GM18498 (cell line): ENCODE results near the gene TRIM74.
"Not testable (repeated sequence)": the region's sequence is repeated elsewhere in the genome, so short reads cannot be mapped to it uniquely, and the experiment has no call there.

ENCODE experiments used
- ATAC-seq: cut with Tn5 transposase; IDR thresholded peaks from one replicate; pipeline ENCODE4 v1.9.1; 2021; ENCODE audit warnings: mild to moderate bottlenecking, moderate library complexity; ENCODE audit not compliant: unreplicated experiment

The TRIM74 gene

DNA sequence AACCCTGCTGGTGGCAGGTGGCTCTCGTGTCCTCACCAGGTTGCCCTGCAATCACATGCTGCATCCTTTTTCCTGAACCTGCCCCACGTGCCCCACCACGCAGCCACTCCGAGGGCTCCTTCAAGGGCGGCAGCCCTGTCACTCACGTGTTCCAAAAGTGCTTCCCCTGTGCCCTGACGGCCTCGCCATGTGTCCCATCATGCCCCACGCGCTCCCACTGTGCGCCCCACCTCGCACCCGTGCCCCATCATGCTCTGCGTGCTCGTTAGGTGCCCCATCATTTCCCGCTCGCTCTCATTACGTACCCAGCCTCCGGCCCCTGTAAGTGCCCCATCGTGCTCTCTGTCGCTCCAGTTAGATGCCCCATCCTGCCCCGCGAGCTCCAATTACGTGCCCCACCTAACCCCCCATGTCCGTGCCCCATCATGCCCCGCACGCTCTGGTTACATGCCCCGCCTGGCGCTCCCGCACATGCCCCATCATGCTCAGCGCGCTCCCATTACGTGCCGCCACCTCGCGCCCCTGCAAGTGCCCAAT is at the start of gene TRIM74:
Gene TRIM74, minus strand, starts transcription at position 487 of the 537 bp plus-strand sequence. CDS start 3,309 bp downstream, outside the sequence.
- not testable (repeated sequence) for ATAC-seq

DNA sequence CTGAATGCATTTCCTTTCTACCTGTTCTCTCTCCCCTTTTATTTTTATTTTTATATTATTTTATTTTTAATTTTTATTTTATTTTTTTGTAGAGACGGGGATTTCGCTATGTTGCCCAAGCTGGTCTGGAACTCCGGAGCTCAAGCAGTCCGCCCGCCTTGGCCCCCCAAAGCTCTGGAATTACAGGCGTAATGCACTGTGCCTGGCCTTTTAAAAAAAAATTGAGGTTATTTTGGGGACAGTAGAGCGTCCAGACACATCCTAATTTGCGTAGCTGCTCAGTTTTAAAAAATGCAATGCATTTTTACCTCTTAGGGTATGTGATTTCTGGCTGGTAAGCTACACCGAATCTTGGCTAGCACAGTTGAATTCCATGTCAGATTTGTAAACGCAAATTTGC is 37.2 kb upstream of the TRIM74 start:
- ATAC-seq: not testable (repeated sequence)

DNA sequence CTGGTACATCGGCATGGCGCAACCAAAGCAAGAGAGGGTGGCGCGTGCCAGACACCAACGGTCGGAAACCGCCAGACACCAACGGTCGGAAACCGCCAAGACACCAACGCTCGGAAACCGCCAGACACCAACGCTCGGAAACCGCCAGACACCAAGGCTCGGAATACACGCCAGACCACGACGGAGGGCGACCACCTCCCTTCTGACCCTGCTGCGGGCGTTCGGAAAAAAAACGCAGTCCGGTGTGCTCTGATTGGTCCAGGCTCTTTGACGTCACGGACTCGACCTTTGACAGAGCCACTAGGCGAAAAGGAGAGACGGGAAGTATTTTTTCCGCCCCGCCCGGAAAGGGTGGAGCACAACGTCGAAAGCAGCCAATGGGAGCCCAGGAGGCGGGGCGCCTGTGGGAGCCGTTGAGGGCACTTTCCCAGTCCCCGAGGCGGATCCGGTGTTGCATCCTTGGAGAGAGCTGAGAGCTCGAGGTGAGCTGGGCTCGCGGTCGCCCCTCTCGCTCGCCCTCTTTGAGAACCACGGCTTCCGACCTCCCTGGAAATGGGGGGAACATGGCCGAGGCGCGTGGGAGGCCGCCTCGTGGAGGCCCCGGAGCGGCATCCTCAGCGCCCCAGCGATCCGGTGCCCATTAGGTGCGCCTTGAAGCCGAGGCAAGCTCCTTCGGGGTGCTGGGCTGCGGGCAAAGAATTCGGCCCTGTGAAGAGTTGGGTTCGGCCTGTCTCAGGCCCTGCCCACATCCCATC is 36.6 kb upstream of the TRIM74 start:
- peak; percentile 81 for ATAC-seq

DNA sequence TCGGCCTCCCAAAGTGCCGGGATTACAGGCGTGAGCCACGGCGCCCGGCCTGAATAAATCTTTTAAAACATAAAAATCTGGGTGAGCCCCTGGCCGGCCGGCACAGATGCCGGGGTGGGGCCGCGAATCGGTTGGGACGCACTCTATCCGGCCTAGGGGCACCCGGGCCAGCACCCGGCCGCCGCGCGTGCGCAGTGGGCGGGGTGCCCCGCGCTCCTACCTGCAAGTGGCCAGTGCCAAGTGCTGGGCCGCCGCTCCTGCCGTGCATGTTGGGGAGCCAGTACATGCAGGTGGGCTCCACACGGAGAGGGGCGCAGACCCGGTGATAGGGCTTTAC is 36.1 kb upstream of the TRIM74 start:
- ATAC-seq: peak; percentile 79

DNA sequence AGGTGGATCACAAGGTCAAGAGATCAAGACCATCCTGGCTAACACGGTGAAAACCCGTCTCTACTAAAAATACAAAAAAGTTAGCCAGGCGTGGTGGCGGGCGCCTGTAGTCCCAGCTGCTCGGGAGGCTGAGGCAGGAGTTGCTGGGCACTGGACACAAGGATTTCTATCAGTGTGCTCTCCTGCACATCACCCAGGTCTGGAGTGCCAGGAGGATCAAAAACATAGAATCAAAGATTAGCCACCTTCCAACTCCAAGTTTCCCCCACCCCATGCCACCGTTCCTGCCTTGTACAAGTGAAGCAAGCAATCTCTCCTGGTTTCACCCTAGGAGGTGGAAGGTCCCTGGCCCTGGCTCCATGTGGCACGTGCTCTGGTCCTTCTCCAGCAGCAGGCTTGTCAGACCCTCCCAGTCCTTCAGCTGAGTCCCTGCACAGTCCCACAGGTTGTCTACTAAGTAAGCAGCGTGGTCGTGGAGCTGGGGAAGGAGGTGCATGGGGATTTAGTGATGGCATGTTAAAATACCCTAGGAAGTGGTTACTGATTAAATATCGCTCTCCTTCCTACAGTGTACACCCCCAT is 28.7 kb upstream of the TRIM74 start:
- ATAC-seq: not testable (repeated sequence)

DNA sequence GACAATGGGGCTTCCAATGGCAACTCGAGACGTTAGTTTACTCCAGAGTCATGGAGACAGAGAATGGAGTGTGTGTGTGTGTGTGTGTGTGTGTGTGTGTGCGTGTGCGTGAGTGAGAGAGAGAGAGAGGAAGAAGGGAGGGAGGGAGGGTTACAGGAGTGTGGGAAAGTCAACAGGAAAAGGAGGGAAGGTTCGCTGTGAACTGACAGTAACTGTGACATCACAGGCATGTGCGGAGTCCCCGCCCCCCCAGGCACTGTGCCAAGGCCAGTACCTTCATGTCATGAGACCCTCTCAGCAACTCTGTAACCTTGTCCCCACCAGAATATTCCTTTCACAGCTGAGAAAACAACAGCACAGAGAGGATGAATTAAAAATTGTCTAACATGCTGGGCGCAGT is 28.2 kb upstream of the TRIM74 start:
- not testable (repeated sequence) for ATAC-seq

DNA sequence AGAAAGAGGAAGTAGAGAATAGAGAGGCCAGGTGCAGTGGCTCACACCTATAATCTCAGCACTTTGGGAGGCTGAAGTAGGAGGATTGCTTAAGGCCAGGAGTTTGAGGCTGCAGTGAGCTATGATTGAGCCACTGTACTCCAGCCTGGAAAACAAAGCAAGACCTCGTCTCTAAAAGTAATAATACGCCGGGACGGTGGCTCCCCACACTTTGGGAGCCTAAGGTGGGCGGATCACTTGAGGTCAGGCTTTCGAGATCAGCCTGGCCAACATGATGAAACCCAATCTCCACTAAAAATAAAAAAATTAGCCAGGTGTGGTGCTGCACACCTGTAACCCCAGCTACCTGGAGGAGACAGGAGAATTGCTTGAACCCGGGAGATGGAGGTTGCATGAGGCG is 26.2 kb upstream of the TRIM74 start:
- not testable (repeated sequence) for ATAC-seq

DNA sequence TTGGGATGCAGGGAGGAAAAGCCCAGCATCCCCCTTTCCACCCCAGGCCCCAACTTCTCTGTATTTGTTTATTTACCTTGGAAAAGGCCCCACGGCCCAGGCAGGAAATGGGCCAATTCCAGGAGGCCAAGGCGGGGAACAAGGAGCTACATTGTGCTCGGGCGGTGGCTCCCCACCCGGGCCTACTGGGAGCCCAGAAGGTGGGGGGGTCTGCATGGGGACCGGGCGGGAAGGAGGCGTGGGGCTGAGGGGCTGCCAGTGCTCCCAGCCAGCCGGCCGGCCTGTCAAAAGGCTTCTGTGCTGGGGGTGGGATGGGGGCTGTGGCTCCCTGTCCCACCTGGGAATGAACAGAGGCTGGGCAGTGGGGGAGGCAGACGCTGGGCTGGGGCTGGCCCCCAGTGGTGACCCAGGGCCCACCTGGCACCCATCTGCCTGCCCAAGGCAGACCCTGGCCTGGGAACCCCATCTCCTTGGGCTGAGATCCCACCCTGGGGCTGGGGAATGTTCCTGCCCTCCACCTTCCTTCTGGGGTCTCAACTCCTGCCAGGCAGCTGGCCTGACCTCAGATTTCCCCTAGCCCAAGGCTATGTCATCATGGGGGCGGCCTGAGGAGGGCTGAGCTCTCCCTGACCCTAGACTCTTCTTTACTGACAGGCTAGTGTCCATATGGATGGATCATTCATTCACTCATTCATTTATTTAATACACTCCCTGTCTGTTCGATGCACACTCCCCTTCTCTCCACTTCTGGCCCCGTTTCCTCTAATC is 21.1 kb upstream of the TRIM74 start:
- not testable (repeated sequence) for ATAC-seq

DNA sequence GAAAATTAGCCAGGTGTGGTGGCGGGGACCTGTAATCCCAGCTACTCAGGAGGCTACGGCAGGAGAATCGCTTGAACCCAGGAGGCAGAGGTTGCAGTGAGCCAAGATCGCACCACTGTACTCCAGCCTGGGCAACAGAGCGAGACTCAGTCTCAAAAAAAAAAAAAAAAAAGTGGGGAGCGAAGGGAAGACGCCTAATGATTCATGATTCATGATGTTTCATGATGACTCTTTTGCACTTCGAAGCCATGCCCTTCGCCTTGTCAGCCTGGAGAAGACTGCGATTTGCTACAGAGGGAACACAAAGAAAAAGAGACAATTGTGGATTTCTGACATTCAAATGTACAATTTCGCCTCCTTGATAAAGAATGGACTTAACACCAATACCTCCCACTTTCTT is 12.8 kb upstream of the TRIM74 start:
- not testable (repeated sequence) for ATAC-seq

DNA sequence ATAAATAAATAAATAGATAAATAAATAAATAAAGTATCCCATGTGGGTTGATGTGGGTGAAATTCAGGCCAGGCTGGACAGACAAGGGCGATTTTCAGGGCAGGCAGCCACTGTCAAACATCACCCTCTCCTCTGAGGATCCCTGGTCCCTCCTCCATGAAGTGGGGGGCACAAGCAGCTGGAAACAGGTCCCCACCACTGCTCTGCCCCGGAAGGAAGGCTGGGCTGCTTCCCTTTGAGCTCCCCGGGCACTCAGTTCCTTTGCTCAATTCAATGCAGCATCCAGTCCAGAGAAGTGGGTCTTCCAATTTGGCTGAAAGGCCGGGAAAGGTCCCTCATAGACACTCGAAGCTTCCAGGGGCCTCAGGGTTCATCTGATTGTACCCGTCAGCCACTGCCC is 11.1 kb upstream of the TRIM74 start:
- ATAC-seq: not testable (repeated sequence)

DNA sequence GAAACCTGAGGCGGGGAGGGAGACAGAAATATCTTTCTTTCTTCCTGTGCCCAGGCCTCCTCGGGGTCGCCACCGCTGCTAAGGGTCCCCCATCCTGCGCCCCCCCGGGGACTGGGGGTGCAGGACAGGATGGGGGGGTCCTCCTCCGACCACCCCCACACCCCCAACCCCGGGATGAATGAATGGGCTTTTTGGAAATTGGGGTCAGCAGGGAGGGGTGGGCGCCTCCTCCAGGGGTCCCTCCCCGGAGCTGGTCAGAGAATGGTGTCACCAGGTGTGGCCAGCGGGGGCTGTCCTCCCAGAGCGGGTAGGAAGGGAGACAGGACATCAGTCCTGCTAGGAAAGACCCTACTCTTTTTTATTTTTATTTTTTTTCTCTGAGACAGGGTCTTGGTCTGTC is 7.2 kb upstream of the TRIM74 start:
- ATAC-seq: not testable (repeated sequence)

DNA sequence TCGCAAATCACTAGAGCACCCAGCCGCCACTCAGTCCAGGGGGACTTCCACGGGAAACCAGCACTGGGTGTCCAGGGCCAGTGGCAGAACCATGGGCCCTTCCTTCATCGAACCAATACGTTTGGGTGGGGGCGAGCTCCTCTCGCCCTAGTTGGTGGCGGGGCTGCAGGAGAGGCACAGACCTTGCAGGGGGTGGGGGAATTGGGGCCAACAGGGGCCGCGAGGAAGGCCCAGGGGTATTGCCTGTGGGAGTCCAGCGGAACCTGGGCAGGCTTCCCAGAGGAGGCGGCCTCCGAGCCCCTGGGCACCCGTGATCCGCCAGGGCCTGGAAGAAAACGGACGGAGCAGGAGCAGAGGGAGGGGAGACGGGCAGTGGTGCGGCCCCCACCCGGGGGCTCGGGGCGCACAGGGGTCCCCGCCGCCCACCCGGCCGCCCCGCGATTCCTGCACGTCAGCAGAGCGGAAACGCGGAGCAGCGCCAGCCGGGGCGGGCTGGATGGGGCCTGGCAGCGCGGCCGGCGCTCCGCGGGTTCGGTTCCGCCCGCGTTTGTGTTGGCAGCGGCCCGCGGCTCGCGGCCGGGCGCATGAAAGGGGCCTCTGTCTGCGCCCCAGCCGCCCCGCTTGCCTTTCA is 6.5 kb upstream of the TRIM74 start:
- ATAC-seq: not testable (repeated sequence)

DNA sequence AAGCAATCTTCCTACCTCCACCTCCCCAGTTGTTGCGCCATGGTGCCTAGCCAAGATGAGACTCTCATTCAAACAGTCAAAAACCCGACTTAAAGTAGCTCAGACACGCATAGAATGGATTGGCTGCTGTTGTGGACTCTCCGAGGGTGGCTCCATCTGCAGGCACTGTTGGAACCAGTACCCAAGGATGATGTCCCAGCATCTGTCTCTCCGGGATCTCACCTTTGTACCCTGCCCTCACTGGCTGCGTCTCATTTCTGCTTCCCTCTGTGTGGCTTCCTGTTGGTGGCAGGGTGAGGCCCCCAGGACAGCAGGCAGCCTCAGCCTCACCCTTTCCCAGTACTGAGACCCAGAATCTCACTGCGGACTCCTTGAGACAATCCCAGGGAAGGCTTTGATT is 5.5 kb upstream of the TRIM74 start:
- ATAC-seq: not testable (repeated sequence)

DNA sequence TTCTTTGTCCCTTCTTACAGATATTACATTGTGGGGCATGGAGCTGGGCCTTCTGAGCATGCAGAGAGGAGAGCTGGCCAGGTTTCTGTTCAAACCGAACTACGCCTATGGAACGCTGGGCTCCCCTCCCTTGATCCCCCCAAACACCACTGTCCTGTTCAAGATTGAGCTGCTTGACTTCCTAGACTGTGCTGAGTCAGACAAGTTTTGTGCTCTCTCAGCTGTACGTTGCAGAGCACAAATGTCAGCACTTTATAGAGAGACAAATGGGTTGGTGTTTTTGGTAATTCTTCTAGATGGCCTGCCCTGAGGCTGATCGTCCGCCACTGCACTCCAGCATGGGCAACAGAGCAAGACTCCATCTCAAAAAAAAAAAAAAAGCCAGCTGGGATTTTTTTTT is 2.2 kb upstream of the TRIM74 start:
- ATAC-seq: not testable (repeated sequence)

DNA sequence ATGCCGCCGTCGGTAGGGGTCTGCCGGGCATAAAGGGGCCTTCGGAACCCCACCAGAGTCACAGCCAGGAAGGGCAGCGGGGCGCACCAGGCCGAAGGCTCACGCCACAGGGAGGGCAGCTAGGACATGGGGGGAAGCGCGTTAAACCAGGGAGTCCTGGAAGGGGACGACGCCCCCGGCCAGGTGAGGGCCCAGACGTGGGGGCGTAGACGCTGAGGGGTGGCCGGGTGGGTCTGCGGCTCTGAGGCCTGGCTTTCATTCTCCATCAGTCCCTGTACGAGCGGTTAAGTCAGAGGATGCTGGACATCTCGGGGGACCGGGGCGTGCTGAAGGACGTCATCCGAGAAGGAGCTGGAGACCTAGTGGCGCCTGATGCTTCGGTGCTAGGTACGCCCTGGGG is 422 bp upstream of the TRIM74 start:
- ATAC-seq: not testable (repeated sequence)

DNA sequence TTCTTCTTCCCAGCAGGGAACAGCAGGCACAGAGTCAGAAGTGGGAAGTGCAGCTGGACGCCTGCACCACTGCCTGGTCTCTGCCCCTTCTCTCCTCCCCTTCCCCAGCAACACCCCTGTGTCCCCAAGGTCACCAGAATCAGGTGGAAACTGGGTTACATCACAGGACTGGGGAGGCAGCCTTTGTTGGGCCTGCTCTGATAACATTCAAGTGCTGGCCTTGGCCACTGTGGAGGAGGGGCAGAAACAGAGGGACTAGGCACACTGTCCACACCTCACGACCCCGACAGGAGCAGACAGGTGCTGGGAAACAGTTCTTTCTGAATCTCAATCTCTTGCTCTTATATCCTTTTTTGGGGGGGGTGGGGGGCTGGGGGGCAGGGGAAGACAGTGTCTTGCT is 2.4 kb downstream of the TRIM74 start:
- ATAC-seq: not testable (repeated sequence)

DNA sequence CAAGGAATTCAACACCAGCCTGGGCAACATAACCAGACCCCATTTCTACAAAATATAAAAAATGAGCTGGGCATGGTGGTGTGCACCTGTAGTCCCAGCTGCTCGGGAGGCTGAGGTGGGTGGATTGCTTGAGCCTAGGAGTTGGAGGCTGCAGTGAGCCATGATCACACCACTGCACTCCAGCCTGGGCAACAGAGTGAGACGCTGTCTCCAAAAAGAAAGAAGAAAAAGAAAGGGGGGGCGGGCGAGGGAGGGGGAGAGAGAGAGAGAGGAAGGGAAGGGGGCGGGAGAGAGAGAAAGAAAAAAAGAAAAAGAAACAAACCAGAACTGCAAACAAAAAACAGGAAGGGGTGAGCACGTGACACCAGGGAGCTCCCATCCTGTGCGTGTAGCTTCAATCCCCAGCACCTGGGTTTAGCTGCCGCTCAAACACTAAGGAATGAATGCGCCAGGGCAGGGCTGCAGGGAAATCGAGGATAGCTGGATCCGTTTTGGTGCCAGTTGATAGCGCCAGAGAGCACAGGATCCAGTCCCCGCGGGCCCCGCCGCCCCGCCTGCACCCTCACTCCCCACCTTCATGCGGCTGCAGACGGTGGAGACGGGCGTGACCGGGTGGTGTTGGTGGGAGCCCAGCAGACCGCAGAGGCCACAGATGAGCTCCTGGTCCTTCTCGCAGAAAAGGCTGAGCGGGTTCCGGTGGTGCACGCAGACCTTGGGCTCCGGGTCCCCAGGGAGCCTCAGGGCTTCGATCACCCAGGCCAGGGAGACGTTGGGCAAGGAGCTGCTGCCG is 3.9 kb downstream of the TRIM74 start:
- ATAC-seq: peak; percentile 54

DNA sequence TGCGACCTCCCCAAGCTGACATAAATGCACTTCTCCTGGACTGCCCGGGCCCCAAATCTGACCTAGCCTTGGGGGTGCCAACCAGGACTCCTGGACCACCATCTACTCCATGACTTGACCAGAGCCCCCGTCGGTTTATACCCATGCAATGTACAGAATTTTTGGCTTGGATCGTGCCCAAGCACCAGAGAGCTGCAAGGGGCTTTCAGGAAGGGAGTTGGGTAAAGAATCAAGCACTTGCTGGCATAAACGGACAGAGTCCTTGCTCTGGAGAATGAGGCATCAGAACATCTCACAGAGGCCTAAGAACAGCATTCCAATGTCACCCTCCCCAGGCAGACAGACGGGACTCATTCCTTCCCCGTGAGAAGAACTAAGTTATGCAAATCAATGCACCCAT is 6.2 kb downstream of the TRIM74 start:
- not testable (repeated sequence) for ATAC-seq

DNA sequence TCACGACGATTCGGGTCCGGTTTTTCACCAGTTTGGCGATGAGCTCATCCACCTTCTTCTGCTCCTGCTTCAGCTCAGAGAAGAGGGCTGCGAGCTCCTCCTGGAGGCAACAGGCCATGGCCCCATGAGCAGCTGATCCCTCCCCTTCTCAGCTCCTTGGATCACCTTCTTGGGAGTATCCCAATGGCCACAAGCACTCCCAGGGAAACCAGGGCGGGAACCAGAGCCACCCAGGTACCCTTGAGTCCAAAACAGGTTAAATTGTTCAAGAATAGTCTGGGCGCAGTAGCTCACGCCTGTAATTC is 8.0 kb downstream of the TRIM74 start:
- ATAC-seq: not testable (repeated sequence)

DNA sequence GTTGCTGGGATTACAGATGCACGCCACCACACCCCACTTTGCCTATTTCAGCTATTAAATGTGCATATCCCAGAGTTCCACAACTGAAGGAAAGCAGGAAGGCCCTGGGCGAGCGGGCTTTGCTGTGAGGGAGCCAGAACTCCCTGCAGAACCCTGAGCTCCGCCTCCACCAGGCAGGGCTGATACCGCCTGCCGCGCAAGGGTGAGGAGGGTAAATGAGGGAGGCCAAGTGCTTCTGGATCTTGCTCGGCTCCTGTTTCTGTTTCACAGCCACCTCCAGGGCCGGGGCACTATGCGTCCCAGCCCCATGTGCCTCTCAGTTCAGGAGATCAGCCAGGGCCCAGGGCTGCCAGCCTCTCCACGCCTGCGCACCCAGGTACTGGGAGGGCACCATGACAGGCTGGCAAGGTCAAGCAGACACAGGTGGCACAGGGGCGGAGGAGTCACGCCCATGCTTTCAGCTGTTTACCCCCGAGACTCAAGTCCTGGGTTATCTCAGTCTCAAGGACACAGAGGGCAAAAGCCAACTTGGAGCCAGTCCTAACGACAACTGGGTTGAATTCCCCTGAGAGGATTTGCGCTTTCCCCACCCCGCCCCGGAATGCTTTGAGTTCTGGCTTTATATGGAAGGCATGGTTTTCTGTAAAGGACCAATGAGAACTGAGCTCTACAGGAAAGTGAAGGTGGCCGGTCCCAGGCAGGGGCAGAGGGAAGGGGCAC is 8.5 kb downstream of the TRIM74 start:
- ATAC-seq: not testable (repeated sequence)
